Spleen (tissue), 11 donors: ENCODE results near the gene NYAP2. TPM values are rescaled to one million over a fixed set of nuclear protein-coding genes. Genes with fewer than 3 reads are reported as not detected.

Experiments used
- DNase-seq: peaks from one replicate; pipeline ENCODE4 v3.0.0-alpha.2; 2020
- H3K27ac ChIP-seq, 8 donors: fragments of 200-600 bp; sonication (generic) in 7 of 8; 1 replicate in 4 of 8; 2 replicates in 4 of 8; pipeline versions ENCODE4 v1.5.0 to v1.8.0; 2016 to 2021; ENCODE audit warnings: inconsistent platforms in 4 of 8, mild to moderate bottlenecking in 4 of 8, moderate library complexity in 1 of 8
- H3K27me3 ChIP-seq, 7 donors: fragments of 200-600 bp; sonication (generic) in 6 of 7; replicated peaks in 1 of 7; 1 replicate in 4 of 7; 2 replicates in 3 of 7; pipeline versions ENCODE4 v1.5.0 to v1.8.0; 2016 to 2021; ENCODE audit warnings: inconsistent platforms in 3 of 7, mild to moderate bottlenecking in 1 of 7
- H3K36me3 ChIP-seq, 6 donors: fragments of 200-600 bp; sonication (generic) in 5 of 6; 1 replicate in 4 of 6; 2 replicates in 2 of 6; pipeline versions ENCODE4 v1.5.0 to v1.8.0; 2016 to 2021; ENCODE audit warnings: inconsistent platforms in 2 of 6
- H3K4me1 ChIP-seq, 6 donors: fragments of 200-600 bp; sonication (generic) in 5 of 6; 1 replicate in 3 of 6; 2 replicates in 3 of 6; pipeline versions ENCODE4 v1.5.0 to v1.8.0; 2016 to 2021; ENCODE audit warnings: inconsistent platforms in 3 of 6
- H3K4me3 ChIP-seq, 8 donors: fragments of 200-600 bp; sonication (generic) in 7 of 8; 1 replicate in 4 of 8; 2 replicates in 4 of 8; pipeline versions ENCODE4 v1.5.0 to v1.8.0; 2016 to 2021; ENCODE audit warnings: inconsistent platforms in 4 of 8, mild to moderate bottlenecking in 4 of 8, moderate library complexity in 2 of 8
- H3K9me3 ChIP-seq, 8 donors: fragments of 200-600 bp; sonication (generic) in 7 of 8; 1 replicate in 4 of 8; 2 replicates in 4 of 8; pipeline versions ENCODE4 v1.5.0 to v1.8.0; 2016 to 2021; ENCODE audit warnings: inconsistent platforms in 4 of 8
- POLR2A ChIP-seq, 3 donors: fragments of 450-650 bp; IDR thresholded peaks; one replicate each; pipeline ENCODE4 v1.5.1; 2017; ENCODE audit warnings: antibody characterized with exemption in 3 of 3, mild to moderate bottlenecking in 1 of 3
- POLR2AphosphoS5 ChIP-seq, 3 donors: sonication (generic); formaldehyde crosslinking; IDR thresholded peaks; one replicate each; pipeline ENCODE4 v1.5.1; 2017; ENCODE audit warnings: antibody characterized with exemption in 3 of 3
- WGBS, 5 donors: extraction: QIAGEN DNeasy Blood & Tissue Kit in 3 of 5; methylation state at CpG; one replicate each; pipeline versions ENCODE4 v1.1.5 to v1.1.7; 2013 to 2018; 5-methylcytosine and 5-hydroxymethylcytosine counted together
- intact Hi-C: fragments of 100-400 bp; cut with DNase I; formaldehyde crosslinking; loops from one replicate; pipeline ENCODE4 v1.15.0; 2023; ENCODE audit warnings: low total_unique reads
- polyA plus RNA-seq, 3 donors: library from polyadenylated mRNA; stranded (reverse); fragments of 200-250 nt; gene quantifications; one replicate each; pipeline ENCODE4 v1.2.1, GENCODE V29; 2013
- total RNA-seq, 7 donors: library from RNA; depleted of rRNA in 3 of 7; stranded (reverse); fragments of >200 nt in 3 of 7; fragmentation: NEBNext Ultra II Directional in 4 of 7; extraction: Animal tissue kit (Norgen Biotek cat#: 25700) in 4 of 7; gene quantifications; one replicate each; pipeline versions ENCODE4 v1.1.0 to v1.2.1, GENCODE V29; 2016 to 2021
- TF ChIP-seq, protein P1 (sequence below), 11 experiments: fragments of 200-600 bp in 7 of 11; fragments of 450-650 bp in 4 of 11; sonication (generic) in 4 of 11; IDR thresholded peaks in 8 of 11; conservative IDR thresholded peaks in 3 of 11; 1 replicate in 7 of 11; 2 replicates in 4 of 11; pipeline versions ENCODE4 v1.4.0 to v1.8.0; 2016 to 2021; ENCODE audit warnings: antibody characterized with exemption in 11 of 11, inconsistent platforms in 4 of 11, mild to moderate bottlenecking in 1 of 11
- donor health status: healthy with polysubstance abuse.
- donor health status: DM: no; HTN: no; CAD: no; lungs with moderate emphysema.
- donor health status: DM: no; HTN: no; CAD: no.
- donor health status: Bipolar disorder and iron deficiency.
- donor health status: healthy.
- donor health status: DM: no; HTN: no; CAD: no.
- donor health status: DM: yes; HTN: yes; CAD: no.

NYAP2 gene
- total and polyA plus RNA-seq, 10 donors: 0.06 to 0.33 (median 0.16) TPM; not detected in 1

- H3K4me1 ChIP-seq: peaks cover 0 to 14% (median 5%) of the 10 kb centered on the region in 6 donors
- intact Hi-C loops: no loop called here
- no peak for DNase-seq
- no peaks in the 10 kb centered on the region for H3K9me3 ChIP-seq
- H3K36me3 ChIP-seq: no peaks in the 10 kb centered on the region
- 53 to 63% (median 59%) methylated on average over 10 of the region's 10 CpGs for WGBS, 5 donors
- no peak overlapping the region for H3K27ac ChIP-seq
- no peaks in the 10 kb centered on the region for H3K27me3 ChIP-seq
- peak overlapping the region in 7 of 8 donors; percentile 1 to 62 (median 12) for H3K4me3 ChIP-seq
- TF ChIP-seq, protein P1, sequence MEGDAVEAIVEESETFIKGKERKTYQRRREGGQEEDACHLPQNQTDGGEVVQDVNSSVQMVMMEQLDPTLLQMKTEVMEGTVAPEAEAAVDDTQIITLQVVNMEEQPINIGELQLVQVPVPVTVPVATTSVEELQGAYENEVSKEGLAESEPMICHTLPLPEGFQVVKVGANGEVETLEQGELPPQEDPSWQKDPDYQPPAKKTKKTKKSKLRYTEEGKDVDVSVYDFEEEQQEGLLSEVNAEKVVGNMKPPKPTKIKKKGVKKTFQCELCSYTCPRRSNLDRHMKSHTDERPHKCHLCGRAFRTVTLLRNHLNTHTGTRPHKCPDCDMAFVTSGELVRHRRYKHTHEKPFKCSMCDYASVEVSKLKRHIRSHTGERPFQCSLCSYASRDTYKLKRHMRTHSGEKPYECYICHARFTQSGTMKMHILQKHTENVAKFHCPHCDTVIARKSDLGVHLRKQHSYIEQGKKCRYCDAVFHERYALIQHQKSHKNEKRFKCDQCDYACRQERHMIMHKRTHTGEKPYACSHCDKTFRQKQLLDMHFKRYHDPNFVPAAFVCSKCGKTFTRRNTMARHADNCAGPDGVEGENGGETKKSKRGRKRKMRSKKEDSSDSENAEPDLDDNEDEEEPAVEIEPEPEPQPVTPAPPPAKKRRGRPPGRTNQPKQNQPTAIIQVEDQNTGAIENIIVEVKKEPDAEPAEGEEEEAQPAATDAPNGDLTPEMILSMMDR (IDR thresholded peaks at IDR 0.05 in 8 of 11, conservative IDR thresholded peaks at IDR 0.05 in 3 of 11): no peak
- TF ChIP-seq POLR2AphosphoS5 (IDR thresholded peaks at IDR 0.05): no peak
- no peak for TF ChIP-seq POLR2A (IDR thresholded peaks at IDR 0.05)
Measured at GRCh38 chr2:225464346-225465025, 65.0 kb downstream of the NYAP2 start.

GRCh38 chr2:225465827-225466226 is 66.3 kb downstream of the NYAP2 start:
- H3K4me1 ChIP-seq: peaks cover 0 to 14% (median 5%) of the 10 kb centered on the region in 6 donors
- no peak for TF ChIP-seq POLR2AphosphoS5 (IDR thresholded peaks at IDR 0.05)
- TF ChIP-seq POLR2A (IDR thresholded peaks at IDR 0.05): no peak
- TF ChIP-seq, protein P1 (IDR thresholded peaks at IDR 0.05 in 8 of 11, conservative IDR thresholded peaks at IDR 0.05 in 3 of 11): no peak
- H3K27me3 ChIP-seq: no peaks in the 10 kb centered on the region
- no peaks in the 10 kb centered on the region for H3K36me3 ChIP-seq
- intact Hi-C loops: no loop called here
- 87 to 94% (median 91%) methylated on average over 4 of the region's 4 CpGs for WGBS, 5 donors
- no peak overlapping the region for H3K27ac ChIP-seq
- no peaks in the 10 kb centered on the region for H3K9me3 ChIP-seq
- no peak for DNase-seq
- no peak overlapping the region for H3K4me3 ChIP-seq

GRCh38 chr2:225466891-225467604 is 67.5 kb downstream of the NYAP2 start:
- H3K4me3 ChIP-seq: no peak overlapping the region
- intact Hi-C loops: no loop called here

More at GRCh38 chr2:225466891-225467604, 67.5 kb downstream of the NYAP2 start:
- Histone ChIP-seq H3K36me3 (no peaks in the 10 kb centered on the region), H3K27me3 (no peaks in the 10 kb centered on the region), H3K27ac (no peak overlapping the region), H3K9me3 (no peaks in the 10 kb centered on the region), H3K4me1 (peaks cover 0 to 14% (median 5%) of the 10 kb centered on the region in 6 donors)
- WGBS, 5 donors: 62 to 74% (median 67%) methylated on average over 9 of the region's 9 CpGs
- TF ChIP-seq POLR2A (IDR thresholded peaks at IDR 0.05) (no peak), POLR2AphosphoS5 (IDR thresholded peaks at IDR 0.05) (no peak)
- TF ChIP-seq, protein P1 (IDR thresholded peaks at IDR 0.05 in 8 of 11, conservative IDR thresholded peaks at IDR 0.05 in 3 of 11): no peak
- no peak for DNase-seq
